ENCODE data around the gene GPRC5C. TPM values are rescaled to one million over a fixed set of nuclear protein-coding genes. Genes with fewer than 3 reads are reported as not detected.

Gene GPRC5C
- total and polyA plus RNA-seq, 2 donors (not counting 3 experiments of a cell fraction or from before 2014, with no cell fraction given): not detected

- intact Hi-C loops (cut with micrococcal nuclease) (no loop called here), dilution Hi-C loops (cut with MboI; ENCODE audit: extremely low pct_ligation_motif_present, low sequenced_read_pairs) (no loop called here)
- no peaks in the 10 kb centered on the region for H3K9me3 ChIP-seq (replicated peaks; ENCODE audit: control insufficient read depth, insufficient read depth, low read length)
- no peak for TF ChIP-seq JUN (IDR thresholded peaks at IDR 0.05; ENCODE audit: borderline replicate concordance, insufficient read depth, insufficient read length, low read depth)
- no peak for TF ChIP-seq MYC (IDR thresholded peaks at IDR 0.05; ENCODE audit: low read depth, low read length)
- TF ChIP-seq CTCF (IDR thresholded peaks at IDR 0.05; ENCODE audit: extremely low read depth in 1 of 2, insufficient read depth in 1 of 2, low read depth in 1 of 2, low read length in 2 of 2): no peak
- BruUV-seq (replicated peaks): no TSS peak
- no peak overlapping the region for H2AFZ ChIP-seq (ENCODE audit: low read depth, low read length)
- FAIRE-seq (no peak), DNase-seq (ENCODE audit: low read depth, low spot score) (no peak)
- no peaks in the 10 kb centered on the region for H3K4me1 ChIP-seq (ENCODE audit: control insufficient read depth, extremely low read depth, insufficient read depth, low read length)
- H3K9ac ChIP-seq (replicated peaks; ENCODE audit: extremely low read depth, insufficient read depth, low read length): no peak overlapping the region
- ChIA-PET POLR2A (no interaction called here), CTCF (interaction anchor here (2.0 kb wide), 1 partner anchor 36 kb away, joined by 5 read pairs; no protein-coding TSS in a partner anchor)
- H3K79me2 ChIP-seq (ENCODE audit: control insufficient read depth, insufficient read depth, low read length): no peaks in the 10 kb centered on the region
- H3K27me3 ChIP-seq (ENCODE audit: control insufficient read depth in 2 of 2, insufficient read depth in 2 of 2, low read length in 2 of 2): no peaks in the 10 kb centered on the region
- H3K27ac ChIP-seq (ENCODE audit: insufficient read depth, low read depth, low read length): no peak overlapping the region
- H4K20me1 ChIP-seq (replicated peaks; ENCODE audit: control insufficient read depth, extremely low read depth, insufficient read depth, low read length): no peaks in the 10 kb centered on the region
- H3K9me1 ChIP-seq (replicated peaks; ENCODE audit: control insufficient read depth, extremely low read depth, insufficient read depth, low read length): no peaks in the 10 kb centered on the region
- H3K4me2 ChIP-seq (ENCODE audit: insufficient read depth, low read length): no peak overlapping the region
- no peaks in the 10 kb centered on the region for H3K36me3 ChIP-seq (ENCODE audit: control insufficient read depth in 2 of 2, extremely low read depth in 1 of 2, insufficient read depth in 2 of 2, low read length in 2 of 2)
- H3K4me3 ChIP-seq (replicated peaks in 1 of 3; ENCODE audit: insufficient read depth in 1 of 3, low read depth in 1 of 3, low read length in 3 of 3): no peak overlapping the region
Measured at GRCh38 chr17:74415608-74416396, 16.1 kb upstream of the GPRC5C start.
